Measurements from ENCODE around the gene ACTR6.

The ACTR6 gene

DNA sequence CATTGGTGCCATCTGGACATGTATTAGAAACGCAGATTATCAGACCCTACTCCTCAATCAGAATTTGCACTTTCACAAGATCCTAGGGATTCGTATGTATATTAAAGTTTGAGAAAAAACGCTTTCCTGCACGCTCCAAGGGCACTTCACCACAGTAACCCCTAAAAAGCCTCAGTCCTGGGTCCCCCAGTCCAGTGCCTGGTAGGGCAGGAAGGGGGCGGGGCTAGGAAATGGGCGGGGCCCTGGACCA is 65.9 kb downstream of the ACTR6 start:
- DNase-seq (ENCODE audit: low read depth, low spot score): no peak

DNA sequence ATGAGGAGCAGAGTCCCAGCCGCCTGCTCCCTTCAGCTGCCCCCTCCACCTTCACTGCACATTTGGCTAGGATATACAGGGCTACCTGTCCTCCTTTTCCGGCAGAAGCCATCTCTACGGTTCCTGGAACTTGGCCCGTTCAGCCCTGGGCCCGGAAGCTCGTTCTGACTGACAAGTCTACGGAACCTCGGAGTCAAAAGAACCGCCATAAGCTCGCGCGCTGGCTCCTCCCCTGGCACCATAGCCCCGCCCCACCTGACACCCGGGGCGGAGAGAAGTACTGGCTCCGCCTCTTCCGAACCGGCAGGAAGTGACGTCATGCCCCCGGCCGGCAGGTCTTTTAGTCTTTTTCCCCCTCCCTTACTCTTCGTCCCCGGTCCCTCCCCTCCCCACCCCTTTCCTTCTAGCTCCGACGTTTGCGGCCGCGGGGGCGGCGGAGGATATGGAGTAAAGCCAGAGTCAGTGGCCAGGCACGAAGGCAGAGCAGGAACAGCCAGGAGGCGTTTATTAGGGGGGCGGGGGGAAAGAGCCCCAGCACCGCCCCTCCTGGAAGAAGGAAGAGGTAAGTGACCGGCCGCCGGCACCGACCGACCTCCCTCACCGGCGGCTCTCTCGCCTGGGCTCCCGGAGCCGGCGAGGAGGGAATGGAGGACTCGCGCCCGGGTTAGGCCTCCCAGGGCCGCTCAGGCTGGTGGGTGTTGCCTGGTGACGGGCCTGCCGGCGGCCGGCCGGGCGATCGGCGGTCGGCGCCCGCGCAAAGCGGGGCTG is 66.4 kb downstream of the ACTR6 start, which contains the start of the genes DEPDC4 and SCYL2:
Gene DEPDC4 (minus strand): TSS at position 245 of the 768 bp plus-strand sequence. CDS start 3 bp downstream, at position 242.
Gene SCYL2 (plus strand): TSS at position 343 of the 768 bp plus-strand sequence. CDS start 15,794 bp downstream, outside the sequence.
- peak; percentile 93 for DNase-seq (ENCODE audit: low read depth, low spot score)

DNA sequence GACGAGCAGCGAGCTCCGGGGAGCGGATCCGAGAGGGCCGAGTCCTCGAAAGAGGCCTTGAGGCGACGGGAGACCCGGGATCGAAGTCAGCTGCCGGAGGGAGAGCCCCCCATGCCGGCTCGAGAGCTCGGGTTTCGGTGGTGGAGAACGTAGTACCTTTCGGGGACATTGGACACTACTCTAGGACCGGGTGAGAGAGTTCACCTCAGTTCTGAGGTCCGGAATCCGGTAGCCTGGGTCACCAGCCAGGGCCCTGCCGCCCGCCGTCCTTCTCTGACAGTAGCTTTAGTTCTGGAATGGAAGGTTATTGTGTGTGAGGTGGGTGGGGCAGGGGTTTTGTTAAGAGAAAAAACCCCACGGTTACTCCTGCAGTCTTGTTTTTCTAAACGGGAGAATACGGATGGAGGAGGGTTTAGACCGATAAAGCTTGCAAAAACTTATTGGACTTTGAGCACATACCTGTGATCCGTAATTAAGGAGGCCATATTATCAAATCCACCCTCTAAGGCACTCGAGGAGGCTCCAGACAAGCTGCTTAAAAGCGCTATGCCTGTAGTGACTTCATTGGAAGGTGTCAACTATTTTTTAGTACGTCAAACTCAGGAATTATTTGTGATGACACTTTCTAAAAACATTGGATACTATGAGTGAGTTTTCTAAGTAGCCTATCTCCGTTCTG is 67.1 kb downstream of the ACTR6 start:
- DNase-seq (ENCODE audit: low read depth, low spot score): no peak

DNA sequence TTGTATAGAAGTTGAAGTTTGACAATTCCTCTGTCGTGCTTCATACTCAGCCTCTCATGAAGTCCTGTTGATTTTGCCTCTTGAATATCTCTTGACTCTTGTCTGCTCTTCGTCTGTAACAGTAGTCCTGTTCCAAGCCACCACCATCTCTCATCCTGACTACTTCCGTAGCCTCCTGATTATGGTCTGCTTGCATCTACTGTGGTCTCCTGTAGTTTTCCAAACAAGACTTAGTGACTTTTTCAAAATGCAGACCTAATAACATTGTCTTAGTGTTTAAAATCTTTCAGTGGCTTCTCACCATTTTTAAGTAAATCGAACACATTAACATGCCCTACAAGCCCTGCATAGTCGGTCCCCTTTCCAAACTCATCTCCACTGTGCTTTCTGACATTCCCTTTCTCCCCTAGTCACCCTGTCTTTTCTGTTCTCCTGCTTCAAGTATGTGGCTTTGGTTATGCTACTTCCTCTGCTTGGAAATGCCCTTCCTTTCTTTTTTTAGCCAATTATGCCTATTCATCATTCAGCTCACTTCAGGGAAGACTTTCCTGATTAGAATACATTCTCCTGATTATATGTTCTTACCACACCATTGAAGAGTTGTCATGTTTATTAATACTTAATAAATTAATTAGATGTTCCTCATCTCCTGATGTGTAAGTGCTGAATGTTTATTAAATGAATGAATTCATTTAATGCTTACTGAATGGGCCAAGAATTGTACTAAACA is 68.4 kb downstream of the ACTR6 start:
- DNase-seq (ENCODE audit: low read depth, low spot score): no peak

DNA sequence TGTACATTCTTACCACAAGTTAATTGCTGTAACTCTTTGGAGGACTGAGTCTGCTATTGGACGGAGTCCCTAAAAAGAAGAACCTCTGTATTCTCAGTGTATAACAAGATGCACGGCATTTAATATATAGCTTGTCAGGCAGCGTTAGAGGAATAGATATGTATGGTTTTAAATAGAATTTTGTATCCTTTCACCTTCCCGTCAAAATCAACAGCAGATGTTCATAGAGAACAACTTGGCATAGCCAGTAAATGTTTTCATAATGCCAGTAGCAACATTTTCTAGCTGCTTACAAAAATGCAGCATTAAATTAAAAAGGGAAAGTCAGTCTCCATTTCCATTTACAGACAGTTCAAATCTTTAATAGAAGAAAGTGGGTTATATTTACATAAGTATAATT is 73.2 kb downstream of the ACTR6 start:
- no peak for DNase-seq (ENCODE audit: low read depth, low spot score)

Measured in smooth muscle cell of the brain vasculature (primary cell).